ENCODE measurements around the gene DNAJB2. TPM values are rescaled to one million over a fixed set of nuclear protein-coding genes. Genes with fewer than 3 reads are reported as not detected.

The DNAJB2 gene
- total RNA-seq, 4 donors from 2014 or later: 45.3 to 76.1 (median 54.9) TPM

GRCh38 chr2:219300022-219300421, 20.9 kb downstream of the DNAJB2 start:
- no peak for TF ChIP-seq EP300 (IDR thresholded peaks at IDR 0.05)
- no peak for TF ChIP-seq CTCF (IDR thresholded peaks at IDR 0.05)
- TF ChIP-seq POLR2AphosphoS5 (IDR thresholded peaks at IDR 0.05): no peak
- TF ChIP-seq POLR2A (IDR thresholded peaks at IDR 0.05): no peak
- Histone ChIP-seq H3K9me3 (no peaks in the 10 kb centered on the region), H3K36me3 (no peaks in the 10 kb centered on the region), H3K4me3 (no peak overlapping the region), H3K27me3 (peaks cover 46% of the 10 kb centered on the region), H3K27ac (no peak overlapping the region), H3K4me1 (peaks cover 0 to 12% (median 3%) of the 10 kb centered on the region in 3 donors)
- no peak for ATAC-seq
- 47% methylated on average over 3 of the region's 5 CpGs; no CpG with 5 or more reads in 1 of the 2 donors for WGBS, 2 donors (ENCODE audit: low coverage in 1 of 2)

GRCh38 chr2:219302412-219302968, 23.3 kb downstream of the DNAJB2 start:
- H3K4me1 ChIP-seq: peaks cover 0 to 7% (median 0%) of the 10 kb centered on the region in 3 donors
- no peaks in the 10 kb centered on the region for H3K9me3 ChIP-seq
- H3K36me3 ChIP-seq: no peaks in the 10 kb centered on the region
- 20 to 63% methylated on average over 1 to 3 of the region's 11 CpGs for WGBS, 2 donors (ENCODE audit: low coverage in 1 of 2)
- no peak overlapping the region for H3K4me3 ChIP-seq
- no peak for ATAC-seq
- TF ChIP-seq POLR2A (IDR thresholded peaks at IDR 0.05) (no peak), CTCF (IDR thresholded peaks at IDR 0.05) (no peak)
- peaks cover 71% of the 10 kb centered on the region for H3K27me3 ChIP-seq
- no peak overlapping the region for H3K27ac ChIP-seq

- peaks cover 88% of the 10 kb centered on the region for H3K27me3 ChIP-seq
- peaks cover 0 to 10% (median 0%) of the 10 kb centered on the region in 3 donors for H3K4me1 ChIP-seq
- H3K9me3 ChIP-seq: no peaks in the 10 kb centered on the region
- no peak for TF ChIP-seq EP300 (IDR thresholded peaks at IDR 0.05)
- no peak for TF ChIP-seq POLR2A (IDR thresholded peaks at IDR 0.05)
- TF ChIP-seq POLR2AphosphoS5 (IDR thresholded peaks at IDR 0.05): no peak
- no peak overlapping the region for H3K4me3 ChIP-seq
- WGBS, 2 donors (ENCODE audit: low coverage in 1 of 2): 49 to 58% methylated on average over 2 of the region's 2 CpGs
- no peaks in the 10 kb centered on the region for H3K36me3 ChIP-seq
- H3K27ac ChIP-seq: no peak overlapping the region
- no peak for ATAC-seq
These were observed 25.1 kb downstream of the DNAJB2 start for GRCh38 chr2:219304223-219304622.

GRCh38 chr2:219306047-219306446, 26.9 kb downstream of the DNAJB2 start:
- peaks cover 0 to 13% (median 0%) of the 10 kb centered on the region in 3 donors for H3K4me1 ChIP-seq
- 72 to 100% methylated on average over 1 of the region's 1 CpG for WGBS, 2 donors (ENCODE audit: low coverage in 1 of 2)
- H3K9me3 ChIP-seq: no peaks in the 10 kb centered on the region
- TF ChIP-seq CTCF (IDR thresholded peaks at IDR 0.05) (no peak), POLR2A (IDR thresholded peaks at IDR 0.05) (no peak), EP300 (IDR thresholded peaks at IDR 0.05) (no peak), POLR2AphosphoS5 (IDR thresholded peaks at IDR 0.05) (no peak)
- no peak overlapping the region for H3K4me3 ChIP-seq
- H3K36me3 ChIP-seq: no peaks in the 10 kb centered on the region
- ATAC-seq: no peak
- no peak overlapping the region for H3K27ac ChIP-seq
- H3K27me3 ChIP-seq: peaks cover 90% of the 10 kb centered on the region

GRCh38 chr2:219308142-219309101, 29.3 kb downstream of the DNAJB2 start:
- Histone ChIP-seq H3K27ac (no peak overlapping the region), H3K4me1 (peaks cover 0 to 13% (median 0%) of the 10 kb centered on the region in 3 donors), H3K36me3 (no peaks in the 10 kb centered on the region), H3K27me3 (peaks cover 92% of the 10 kb centered on the region), H3K9me3 (no peaks in the 10 kb centered on the region), H3K4me3 (no peak overlapping the region)
- WGBS, 2 donors (ENCODE audit: low coverage in 1 of 2): 3 to 5% methylated on average over 13 to 17 of the region's 45 CpGs
- TF ChIP-seq CTCF (IDR thresholded peaks at IDR 0.05) (no peak), POLR2A (IDR thresholded peaks at IDR 0.05) (no peak), EP300 (IDR thresholded peaks at IDR 0.05) (no peak), POLR2AphosphoS5 (IDR thresholded peaks at IDR 0.05) (no peak)
- ATAC-seq: peak; percentile 55

All from gastroesophageal sphincter (tissue), 4 donors.